Hematopoietic multipotent progenitor cell (in vitro differentiated cells): ENCODE data around the gene CFAP74. TPM values are rescaled to one million over a fixed set of nuclear protein-coding genes. Genes with fewer than 3 reads are reported as not detected.

Experiments used
- DNase-seq, 3 donors: peaks; one replicate each; pipeline ENCODE4 v3.0.0-alpha.2; 2011 to 2015; ENCODE audit warnings: low read depth in 2 of 3, low spot score in 2 of 3
- total RNA-seq: library from RNA; depleted of rRNA; stranded (reverse); fragments of >200 nt; gene quantifications from one replicate; pipeline ENCODE4 v1.2.3, GENCODE V29; 2012

The CFAP74 gene
- total RNA-seq, 1 donor = not detected

DNA sequence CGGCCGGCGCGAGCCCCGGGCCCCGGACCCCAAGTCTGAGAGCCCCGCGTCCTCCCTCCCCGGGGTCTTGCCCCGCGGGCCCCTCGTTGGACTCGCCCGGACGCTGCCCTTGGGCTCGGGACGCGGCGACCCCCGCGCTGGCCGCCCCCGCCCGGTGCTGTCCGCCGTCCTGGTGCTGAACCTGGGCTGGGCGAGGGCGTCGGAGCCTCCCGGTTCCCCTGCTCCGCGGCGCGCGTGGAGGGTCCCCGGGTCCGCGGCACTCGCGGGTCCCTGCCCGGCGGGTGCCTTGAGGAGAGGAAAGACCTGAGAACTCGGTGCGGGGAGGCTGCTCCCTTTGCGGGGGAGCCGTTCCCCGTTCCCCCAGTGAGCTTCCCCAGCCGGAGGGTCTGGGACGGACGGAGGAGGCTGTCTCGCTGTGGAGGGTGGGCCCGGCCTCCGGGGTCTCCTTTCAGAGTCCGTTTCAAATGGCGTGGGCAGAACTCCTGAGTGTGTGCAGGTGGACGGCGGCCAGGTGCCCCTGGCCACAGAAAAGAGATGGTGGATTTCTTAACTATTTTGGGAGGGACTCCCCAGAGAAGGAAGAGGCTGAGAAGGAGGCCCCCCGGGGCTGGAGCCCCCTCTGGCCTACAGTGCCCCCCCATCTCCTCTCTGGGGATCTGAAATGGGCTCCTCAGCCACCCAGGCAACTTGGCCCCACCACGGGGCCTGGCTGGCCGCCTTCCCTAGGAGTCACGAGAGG, 16.2 kb upstream of the CFAP74 start:
- DNase-seq = peak in 1 of 3 donors; percentile 28

DNA sequence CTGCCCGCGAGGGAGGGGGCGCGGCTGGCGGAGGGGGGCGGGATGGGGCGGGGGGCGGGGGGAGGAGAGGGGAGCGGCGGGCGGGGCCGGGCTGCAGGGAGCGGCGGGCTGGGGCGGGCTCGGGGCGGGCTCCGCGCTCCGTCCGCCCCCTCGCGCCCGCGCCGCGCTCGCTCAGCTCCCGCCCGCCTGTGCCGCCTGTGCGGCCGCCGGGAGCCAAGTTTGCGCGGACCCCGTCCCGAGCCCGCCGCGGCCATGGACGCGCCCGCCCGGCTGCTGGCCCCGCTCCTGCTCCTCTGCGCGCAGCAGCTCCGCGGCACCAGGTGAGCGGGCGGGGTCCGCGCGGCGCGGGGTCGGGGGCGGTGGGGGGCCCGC, 15.6 kb upstream of the CFAP74 start, which contains the start of gene GABRD:
Gene GABRD (plus strand): TSS at position 174 of the 372 bp plus-strand sequence. CDS start 79 bp downstream, at position 253.
- peak in 2 of 3 donors; percentile 23 to 40 for DNase-seq

DNA sequence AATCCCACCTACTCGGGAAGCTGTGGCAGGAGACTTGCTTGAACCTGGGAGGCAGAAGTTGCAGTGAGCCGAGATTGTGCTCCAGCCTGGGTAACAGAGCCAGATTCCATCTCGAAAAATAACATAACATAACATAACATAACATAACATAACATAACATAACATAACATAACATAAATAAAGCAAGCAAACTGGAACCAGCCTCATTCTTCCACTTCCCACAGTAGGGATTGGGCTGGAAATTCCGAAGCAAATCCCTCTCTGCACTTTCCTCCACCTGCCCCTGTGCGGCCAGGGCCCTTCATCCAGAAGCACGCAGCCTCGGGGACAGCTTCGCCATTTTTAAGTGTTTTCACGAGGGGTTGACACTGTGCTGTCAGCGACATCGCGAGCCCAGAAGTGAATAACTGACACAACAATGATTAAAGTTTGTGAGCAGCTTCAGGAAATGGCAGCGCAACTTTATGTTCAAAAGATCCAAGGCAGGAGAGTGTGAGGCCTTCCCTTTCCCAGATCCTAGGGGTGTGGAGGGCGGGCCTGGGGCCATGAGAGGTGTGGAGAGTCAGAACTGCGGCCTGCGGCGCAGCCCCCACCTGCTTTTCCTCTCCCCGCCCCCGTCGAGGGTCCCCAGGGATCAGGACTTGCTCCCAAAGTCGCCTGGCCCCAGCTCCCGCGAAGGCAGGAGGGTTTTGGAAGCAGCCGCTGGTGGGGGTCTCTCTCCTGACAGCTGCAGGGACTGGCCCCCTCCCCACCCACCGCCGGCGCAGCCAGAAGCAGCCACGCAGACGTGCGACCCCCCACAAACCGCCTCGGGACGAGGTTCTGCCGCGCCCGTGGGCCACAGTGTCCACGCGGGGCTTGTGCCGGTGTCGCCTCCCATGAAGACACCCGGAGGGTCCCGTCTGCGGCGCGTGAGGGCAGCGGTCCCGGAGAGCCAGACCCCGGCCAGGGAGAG, 14.9 kb upstream of the CFAP74 start:
- no peak for DNase-seq

DNA sequence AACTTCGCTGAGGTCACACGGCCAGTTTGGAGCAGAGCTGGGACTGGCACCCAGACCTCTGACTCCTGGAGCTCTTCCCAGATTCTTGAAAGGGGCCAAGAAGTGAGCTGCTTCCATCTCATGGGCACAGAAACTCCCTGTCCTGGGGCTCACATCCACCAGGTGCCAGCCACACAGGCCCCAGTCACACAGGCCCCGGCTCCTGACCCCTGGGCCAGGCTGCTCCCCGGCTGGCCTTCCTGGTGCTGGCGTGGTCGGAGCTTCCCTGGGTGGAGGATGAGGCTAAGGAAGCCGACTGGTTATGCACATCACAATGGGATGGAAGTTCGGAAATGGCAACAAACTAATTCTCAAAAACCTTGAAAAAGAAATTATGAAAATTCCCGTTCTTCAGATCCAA, 12.5 kb upstream of the CFAP74 start:
- DNase-seq = no peak

DNA sequence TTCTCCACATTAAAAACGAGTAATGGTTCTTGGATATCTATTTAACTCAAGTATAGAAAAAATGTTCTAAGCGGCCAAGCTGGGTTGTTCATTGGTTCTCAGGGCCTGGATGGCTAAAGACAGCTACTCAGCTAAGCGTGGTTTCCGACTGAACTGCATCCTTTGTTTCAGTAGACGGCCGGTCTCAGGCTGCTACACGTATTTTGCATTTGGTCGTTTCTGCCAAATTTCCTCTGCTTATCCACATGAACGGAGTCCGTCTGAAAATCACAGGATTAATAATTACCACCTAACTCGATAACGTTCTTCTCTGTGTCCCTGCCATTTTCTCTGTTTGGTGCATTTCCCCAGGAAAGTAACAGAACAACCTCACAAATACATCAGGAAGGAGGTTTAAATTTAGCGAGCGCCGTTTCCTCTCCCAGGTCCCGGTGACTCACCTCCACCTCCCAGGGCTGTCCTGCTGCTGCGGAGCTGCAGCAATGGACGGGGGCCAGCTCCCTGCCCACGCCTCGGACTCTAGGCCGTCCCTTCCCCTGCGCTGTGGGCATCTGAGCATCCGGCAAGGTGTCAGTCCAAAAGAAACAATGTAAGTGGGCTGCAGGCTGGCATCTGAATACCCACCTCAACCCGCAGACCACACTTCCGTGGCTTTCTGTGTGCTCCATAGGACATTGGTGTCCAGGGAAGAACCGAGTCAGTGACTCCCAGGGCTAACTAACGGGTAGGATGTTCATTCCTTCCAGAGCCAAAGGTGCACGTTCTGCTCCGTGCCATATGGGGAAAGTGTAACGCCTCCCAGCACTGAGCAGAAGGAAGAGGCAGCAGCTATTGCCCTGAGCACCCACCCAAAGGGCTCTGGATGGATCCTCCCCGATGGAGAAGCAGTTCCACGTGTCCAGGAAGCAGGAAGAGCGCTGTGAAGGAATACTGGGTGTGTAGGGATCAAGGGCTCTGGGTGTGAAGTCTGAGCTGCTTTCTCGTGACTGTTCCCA, 11.5 kb upstream of the CFAP74 start:
- DNase-seq = no peak

DNA sequence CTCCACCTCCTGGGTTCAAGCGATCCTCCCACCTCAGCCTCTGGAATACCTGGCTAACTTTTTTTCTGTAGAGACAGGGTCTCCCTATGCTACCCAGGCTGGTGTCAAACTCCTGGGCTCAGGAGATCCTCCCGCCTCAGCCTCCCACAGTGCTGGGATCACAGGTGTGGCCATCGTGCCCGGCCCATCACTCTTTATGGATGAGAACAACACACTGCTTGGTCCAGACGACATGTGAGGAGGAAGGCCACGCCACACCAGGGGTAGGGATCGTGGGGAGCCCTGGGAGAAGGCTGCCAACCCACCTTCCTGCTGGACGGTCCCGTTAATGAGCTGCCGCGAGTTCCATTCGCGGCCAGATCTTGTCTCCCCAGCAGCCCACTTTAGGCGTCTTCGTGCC, 10.6 kb upstream of the CFAP74 start:
- no peak for DNase-seq

DNA sequence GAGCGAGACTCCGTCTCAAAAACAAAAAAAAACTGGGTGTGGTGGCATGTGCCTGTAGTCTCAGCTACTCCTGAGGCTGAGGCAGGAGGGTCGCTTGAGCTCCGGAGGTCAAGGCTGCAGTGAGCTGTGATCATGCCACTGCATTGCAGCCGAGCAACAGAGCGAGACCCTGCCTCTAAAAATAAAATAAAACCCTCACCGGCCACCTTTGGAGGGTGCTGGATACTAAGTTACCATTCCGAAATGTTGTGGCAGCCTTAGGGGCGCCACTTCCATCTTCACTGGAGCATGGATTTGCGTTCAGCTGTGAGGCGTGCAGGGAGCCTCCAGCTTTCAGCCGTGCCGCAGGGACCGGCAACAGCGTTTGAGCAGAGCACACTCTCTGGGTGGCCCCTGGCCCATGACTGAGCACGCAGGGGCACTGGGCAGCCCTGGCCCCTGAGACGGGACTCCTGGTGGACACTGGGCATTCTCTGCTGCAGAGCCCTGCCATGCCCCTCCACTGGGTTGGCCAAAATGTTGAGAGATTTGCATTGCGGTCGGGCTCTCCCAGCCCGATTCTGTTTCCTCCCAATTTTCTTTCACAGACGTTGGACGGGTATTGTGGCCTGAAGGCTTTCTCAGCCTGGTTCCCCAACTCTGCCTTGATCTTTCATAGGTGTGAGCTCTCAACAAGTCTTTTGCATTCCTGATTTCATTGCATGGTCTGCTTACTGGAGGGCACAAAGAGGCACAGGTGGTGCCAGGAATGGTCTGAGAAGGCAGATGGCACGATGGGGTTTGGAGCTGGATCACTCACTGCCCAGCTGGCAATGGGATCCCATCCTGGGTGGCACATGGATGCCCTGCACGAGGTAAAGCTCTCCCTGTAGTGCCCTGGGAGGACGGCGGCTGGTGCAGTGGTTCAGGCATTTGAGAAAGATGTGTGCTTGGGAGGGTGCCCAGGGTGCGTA, 5.8 kb upstream of the CFAP74 start:
- DNase-seq = no peak

DNA sequence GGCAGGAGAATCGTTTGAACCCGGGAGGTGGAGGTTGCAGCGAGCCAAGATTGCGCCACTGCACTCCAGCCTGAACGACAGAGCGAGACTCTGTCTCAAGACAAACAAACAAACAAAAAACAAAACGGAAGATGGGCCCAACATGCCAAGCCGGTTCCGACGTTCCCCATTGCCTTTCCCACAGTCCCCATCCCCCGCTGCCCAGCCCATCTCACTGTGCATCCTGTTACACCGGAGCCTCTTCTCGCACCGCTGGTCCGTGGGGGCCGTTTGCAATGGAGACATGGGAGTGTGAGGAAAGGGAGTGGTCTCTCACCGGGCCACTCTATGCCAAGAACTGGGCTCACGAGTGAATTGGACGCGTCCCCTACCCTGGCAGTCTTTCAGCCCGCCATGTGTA, 1.3 kb upstream of the CFAP74 start:
- DNase-seq = no peak

DNA sequence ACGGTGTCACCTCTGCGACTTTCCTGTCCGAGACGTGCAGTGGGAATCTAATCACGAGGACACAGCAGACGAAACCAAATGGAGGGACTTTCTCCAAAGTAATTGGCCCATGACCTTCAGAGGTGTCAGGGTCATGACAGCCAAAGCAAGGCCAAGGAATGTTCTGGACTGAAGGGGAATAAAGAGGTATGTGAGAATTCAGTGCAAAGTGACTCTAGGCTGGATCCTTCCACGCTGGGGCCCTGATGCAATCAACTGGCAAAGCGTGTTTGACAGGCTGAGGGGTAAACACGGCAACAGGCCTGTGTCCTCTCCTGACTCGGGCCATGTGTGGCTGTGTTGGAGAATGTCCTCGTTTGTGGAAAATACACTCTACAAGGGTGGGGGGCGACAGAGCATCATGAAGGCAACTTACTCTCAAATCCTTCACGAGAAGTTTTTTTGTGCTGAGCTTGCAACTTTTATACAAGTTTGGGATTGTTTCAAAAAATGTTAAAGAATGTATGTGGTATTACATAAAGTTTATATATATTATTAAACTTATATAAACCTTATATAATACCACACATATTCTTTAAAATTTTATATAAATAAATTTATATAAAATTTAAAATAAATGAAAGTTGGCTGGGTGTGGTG, 1.7 kb downstream of the CFAP74 start:
- no peak for DNase-seq

DNA sequence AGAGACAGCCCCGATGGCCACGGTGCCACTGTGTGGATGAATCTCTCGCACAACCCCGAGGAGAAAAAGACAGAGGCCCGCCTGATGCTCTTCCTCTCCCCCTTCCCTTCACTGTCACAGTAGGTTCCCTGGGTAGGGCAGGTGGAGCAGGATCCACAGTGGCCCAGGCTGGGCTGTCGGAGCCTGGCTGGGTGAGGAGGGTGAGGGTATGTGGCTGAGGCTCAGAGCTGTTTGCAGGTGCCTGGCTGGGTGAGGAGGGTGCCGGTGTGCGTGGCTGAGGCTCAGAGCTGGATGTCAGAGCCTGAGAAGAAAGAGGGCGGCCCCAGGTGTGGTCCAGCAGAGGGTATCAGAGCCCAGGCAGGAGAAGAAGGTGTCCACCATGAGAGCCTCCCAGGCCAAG, 2.7 kb downstream of the CFAP74 start:
- DNase-seq = no peak

DNA sequence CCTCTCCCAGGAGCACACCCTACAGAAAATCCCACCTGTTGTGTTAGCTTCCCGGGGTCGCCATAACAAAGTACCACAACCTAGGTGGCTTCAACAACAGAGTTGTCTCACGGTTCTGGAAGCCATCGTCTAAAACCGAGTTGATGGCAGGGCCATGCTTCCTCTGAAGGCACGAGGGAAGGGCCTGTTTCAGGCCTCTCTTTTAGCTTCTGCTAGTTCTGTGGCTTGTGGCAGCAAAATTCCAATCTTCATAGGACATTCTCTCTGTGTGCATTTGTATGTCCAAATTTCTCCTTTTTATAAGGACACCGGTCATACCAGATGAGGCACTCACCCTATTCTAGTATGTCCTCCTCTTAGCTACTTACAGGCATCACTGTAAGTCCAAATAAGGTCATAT, 3.2 kb downstream of the CFAP74 start:
- no peak for DNase-seq

DNA sequence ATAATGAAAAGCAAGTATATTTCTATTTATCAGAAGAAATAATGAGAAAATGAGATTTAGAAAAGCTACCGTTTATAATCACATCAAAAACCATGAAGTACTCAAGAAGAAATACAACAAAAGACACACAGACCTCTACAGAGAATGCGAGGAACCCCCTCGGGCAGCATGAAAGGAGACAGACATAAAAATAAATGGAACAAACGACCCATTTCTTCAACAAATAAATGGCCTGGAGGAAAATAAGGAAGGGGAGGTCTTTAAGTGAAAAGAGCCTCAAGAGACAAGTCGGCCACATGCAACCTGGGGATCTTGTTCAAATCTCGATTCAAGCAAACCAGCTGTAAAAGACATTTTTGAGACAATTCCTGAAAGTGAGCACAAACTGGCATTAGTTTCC, 6.0 kb downstream of the CFAP74 start:
- no peak for DNase-seq

DNA sequence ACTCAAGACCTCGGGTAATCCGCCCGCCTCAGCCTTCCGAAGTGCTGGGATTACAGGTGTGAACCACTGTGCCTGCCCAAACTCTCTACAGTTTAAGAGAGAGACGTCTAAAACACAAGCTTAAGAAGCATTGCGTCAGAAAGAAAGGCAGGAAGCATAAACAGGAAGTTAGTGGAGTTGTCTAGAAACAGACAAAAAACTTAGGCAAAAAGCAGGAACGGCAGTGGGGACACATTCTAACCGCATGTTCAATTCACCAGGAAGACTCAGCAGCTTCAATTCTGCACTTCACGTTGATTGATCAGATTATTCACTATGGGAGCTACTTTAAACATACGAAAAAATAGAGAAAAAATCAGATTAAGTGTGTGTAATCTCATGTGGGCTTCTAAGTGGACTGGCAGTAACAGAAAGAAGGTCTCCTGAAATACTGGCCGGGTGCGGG, 7.4 kb downstream of the CFAP74 start:
- DNase-seq = peak in 2 of 3 donors; percentile 39 to 40

DNA sequence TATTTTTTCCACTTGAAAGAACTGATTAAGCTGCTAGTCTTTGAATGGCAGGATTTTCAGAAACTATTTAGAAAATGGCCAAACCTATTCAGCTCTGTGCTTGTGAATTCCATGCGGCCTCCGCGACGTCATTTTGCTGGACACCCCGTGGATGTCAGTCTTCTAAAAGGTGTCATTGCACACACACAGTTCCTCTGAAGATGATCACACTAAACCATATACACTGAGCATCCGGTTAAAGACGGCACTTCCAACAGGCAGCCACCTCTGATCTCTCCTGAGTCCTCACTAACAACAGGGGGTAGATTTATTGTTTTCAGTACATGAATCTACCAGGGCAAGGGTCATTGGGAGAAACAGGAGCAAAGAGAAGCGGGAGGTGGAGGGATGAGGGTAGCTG, 9.1 kb downstream of the CFAP74 start:
- DNase-seq = no peak

DNA sequence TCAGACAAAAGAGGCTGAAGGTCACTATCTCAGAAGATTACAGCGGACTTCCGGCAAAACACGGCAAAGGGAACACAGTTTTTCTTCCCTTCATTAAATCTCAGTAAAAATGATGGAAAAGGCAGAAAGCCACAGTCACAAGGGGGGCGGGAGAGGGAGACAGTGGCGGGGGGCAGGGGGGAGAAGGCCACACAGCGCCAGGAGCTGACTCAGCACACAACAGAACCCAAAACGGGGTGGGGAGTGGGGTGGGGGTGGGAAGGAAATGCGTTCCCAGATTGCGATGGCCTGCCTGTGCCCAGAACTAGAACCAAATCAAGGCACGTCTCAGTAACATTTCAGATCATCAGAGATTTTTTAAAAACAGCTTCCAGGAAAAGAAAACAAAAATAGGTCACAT, 13.4 kb downstream of the CFAP74 start:
- no peak for DNase-seq

DNA sequence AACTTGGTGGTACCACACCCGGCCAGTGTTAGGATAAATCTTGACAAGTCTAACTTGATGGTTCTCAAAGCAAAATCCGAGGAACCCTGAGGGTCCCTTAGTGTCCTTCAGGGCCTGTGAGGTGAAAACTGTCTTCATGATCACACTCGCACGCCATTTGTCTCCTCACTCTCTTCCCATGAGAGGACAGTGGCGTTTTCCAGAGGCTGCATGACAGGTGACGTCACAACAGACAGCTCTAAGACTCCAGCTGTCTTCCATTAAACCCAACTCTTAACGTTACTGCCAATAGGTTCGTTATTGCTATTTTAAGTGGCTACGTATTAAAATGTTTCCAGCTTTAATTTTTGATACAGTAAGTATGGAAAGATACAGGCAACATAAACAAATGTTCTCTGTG, 13.8 kb downstream of the CFAP74 start:
- DNase-seq = no peak

DNA sequence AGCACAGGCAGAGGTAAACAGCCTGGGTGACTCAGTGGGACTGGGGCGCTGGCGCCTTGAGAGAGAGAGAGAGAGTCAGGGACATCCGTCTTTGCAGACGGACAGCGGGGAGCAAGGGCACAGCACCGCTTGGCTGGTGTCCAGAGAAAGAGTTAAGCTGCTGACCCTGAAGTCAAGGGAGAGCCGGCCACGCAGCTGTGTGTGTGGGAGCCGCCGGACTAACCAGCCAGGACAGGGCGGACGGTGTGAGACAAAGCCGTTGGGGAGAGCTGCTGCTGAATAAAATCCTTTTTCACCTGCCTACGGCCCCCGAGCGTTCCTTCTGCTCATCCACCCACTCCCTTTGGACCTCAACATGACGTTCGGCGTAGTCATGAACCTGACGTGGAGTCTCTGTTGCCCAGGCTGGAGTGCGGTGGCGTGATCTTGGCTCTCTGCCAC, 14.5 kb downstream of the CFAP74 start:
- DNase-seq = no peak

DNA sequence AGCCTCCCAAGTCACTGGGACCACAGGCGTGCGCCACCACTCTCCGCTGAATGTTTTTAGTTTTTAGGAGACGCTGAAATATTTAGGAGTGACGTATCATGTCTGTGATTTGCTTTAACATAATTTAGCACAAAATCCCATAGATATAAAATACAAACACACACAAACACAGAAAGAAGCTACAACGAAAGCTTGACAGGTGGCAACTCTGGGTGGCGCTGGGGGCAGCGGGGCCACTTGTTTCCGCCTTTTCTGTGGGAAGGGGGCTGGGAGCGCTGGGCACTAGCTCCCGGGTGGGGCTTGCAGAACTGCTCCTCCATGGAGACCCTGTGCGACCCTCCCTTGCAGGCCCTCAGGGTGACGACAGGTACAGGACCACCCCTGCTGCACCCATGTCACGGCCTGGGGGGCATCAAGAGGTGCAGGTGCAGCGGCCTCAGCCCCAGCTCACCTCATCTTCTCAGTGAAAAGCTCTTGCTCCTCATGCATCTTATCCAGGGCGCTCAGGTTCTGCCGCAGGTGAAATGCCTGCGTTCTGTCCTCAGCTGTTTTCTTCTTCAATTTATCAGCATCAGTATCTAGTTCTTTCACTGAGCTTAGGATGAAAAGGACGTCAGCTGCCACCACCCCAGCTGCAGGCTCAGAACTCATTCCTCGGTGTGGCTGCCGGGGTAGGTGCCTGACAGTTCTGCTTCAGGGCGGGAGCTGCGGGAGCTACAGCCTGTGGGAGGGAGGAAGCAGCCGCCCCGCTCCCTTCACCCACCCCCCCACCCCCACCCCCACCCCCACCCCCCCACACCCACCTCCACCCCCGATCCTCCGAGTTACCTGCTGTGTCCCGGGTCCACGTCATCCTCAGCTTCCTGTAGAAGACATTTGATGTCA, 15.3 kb downstream of the CFAP74 start:
- DNase-seq = no peak
